NCI-H460 (cell line): Measurements from ENCODE around the gene LILRB5. TPM values are rescaled to one million over a fixed set of nuclear protein-coding genes. Genes with fewer than 3 reads are reported as not detected.
"Not testable (repeated sequence)": the region's sequence is repeated elsewhere in the genome, so short reads cannot be mapped to it uniquely, and the experiment has no call there.

Experiments
- DNase-seq: peaks from one replicate; pipeline ENCODE4 v3.0.0-alpha.2; 2016; ENCODE audit warnings: low read depth; ENCODE audit errors: extremely low read depth
- total RNA-seq: library from RNA; depleted of rRNA; stranded (reverse); fragments of >200 nt; shearing (Covaris generic); gene quantifications from 2 replicates; pipeline ENCODE4 v1.2.3, GENCODE V29; 2014

LILRB5 gene
- total RNA-seq, 1 experiment from 2014 or later = not detected

DNA sequence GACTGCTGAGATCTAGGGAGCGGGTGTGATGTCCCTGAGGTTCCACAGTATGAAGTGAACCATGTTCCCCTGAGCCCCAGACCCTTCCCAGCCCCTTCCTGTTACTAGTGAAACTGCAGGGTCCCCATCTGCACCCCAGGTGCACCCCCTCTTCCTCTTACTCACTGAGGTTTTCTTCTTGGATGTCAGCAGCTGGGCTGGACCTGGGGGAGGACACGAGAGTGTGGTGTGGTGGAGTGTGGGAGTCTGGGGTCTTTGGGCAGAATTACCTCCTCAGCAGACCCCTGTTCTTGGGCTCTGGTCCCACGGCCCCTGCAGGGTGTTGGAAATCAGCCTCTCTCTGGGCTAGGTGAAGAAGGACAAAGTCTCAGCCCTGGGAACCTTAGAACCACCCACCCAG is 11.1 kb downstream of the LILRB5 start:
- DNase-seq = no peak

DNA sequence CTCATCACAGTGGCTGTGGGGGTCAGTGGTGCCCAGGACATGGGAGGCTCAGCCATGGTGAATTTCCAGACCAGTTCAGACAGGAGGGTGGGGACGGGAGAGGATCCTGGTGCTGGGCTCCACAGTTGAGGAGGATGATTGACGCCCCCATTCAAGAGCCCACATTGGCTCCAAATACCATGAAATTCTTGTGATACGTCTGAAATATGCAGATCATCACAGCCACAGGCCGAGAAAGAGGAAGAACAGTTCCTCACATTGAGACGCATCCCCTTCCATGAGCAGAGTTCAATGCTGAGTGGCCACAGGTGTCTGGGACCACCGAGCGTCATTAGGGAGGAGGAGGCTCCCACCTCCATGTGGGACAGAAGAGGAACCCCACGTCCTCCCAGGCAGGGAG is 13.3 kb downstream of the LILRB5 start:
- not testable (repeated sequence) for DNase-seq

DNA sequence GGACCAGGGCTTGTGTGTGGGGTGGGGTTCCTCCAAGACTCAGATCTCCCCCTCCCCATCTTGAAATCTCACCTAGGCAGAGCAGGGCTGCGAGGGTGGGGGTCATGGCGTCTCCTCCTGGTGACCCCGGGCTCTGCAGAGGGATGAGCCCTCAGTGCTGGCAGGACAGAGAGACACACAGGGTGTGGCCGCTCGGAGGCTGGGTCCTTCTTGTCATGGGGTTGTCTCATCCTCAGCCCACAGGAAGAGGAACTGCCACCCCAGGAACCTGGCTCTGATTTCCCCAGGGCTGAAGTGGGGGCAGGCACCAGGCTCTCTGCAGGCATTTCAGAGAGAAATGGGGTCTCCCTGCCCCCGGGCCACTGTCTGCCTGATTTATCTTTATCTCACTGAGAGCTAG is 14.4 kb downstream of the LILRB5 start, which contains the start of gene LILRA6:
Gene LILRA6, minus strand, starts transcription at position 145 of the 400 bp plus-strand sequence.
- DNase-seq = not testable (repeated sequence)

DNA sequence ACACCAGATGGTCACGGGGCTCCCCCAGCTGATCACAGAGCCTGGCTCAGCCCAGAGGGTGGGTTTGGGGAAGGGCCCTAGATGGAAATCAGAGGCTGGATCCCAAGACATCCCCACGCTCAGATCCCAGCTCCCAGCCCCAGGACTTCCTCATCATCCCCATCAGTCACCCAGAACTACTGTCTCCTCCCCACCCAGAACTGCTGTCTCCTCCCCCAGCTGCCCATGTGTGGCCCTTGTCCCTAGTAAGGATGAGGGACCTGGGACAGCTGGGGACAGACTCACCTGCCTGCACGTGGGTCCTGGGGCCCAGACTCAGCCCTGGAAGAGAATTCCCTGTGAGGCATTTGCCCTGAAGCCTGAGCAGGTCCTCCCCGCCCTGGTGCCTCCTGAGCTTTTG is 14.8 kb downstream of the LILRB5 start:
- DNase-seq = not testable (repeated sequence)

DNA sequence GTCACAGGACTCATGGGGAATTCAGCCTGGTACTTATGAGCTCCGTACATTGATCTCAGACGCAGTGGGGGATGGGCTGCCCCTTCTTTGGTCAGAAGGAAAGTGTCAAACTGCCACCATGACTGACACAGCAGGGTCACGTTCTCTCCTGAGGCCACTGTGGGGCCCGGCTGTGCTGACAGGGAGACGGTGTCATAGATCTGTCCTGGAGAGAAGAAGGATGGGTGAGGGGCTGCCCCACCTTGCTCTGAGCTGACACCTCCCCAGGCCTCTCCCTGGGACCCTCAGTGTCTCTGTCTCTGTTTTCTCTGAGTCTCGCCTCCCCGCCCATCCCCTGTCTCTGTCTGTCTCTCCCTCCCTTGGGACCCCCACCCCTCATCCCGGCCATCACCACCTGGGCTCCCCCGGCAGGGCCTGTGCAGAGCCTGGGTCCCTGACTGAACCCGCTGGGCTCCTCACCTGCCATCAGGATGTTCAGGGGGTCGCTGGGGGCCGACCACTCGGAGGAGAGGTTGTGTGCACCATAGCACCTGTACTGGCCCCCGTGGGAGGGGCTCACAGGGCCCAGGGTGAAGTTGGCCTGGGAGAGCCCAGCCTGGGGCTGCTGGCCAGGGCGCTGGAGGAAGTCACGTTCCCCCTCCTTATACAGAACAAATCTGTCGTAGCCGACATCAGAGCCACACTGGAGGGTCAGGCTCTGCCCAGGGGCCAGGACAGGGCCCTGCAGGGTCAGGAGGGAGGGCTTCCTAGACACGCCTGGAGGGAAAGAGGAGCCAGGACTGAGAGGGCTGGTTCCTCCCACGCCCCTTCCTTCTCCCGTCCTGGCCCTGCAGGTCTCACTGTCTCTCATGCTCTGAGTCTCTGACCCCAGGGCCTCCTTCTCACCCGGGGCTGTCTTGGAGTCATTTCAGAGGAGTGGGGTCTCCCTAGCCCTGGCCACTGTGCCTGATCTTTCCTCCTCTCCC is 16.4 kb downstream of the LILRB5 start:
- DNase-seq = not testable (repeated sequence)

DNA sequence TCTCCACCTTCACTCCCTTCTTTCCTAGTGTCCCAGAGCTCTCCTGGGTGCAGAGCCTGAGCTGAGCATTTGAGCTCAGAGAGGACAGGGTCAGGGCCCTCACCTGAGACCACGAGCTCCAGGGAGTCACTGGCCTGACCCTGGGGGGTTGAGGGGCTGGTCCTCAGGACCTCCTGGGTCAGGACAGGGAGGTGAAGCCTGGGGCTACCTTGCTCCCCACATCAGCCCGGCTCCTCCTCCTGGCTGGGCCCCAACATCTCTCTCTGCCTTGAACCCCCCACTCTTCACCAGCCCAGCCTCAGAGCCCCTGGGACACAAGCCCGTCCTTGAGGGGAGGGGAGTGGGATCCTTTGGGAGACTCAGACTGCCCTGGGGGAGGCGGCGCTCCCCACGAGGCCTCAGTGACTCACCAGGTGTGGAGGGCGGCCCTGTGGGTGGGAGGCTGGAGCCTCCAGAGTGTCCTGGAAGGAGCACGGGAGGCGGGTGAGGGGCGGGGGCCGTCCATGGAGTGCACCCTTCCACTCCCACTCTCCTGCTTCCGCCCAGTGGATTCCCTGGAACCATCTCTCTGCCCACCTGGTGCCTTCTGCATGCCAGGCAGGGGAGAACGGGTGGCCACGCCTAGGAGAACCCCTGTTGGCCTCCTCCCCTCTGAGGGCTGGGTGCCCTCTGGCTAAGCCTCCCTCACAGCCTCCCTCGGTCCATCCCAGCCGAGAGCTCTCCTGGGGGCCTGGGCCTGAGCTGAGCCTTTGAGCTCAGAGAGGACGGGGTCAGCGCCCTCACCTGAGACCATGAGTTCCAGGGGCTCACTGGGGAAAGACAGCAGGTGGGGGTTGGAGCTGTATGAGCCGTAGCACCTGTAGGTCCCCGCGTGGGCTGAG is 17.3 kb downstream of the LILRB5 start:
- not testable (repeated sequence) for DNase-seq

DNA sequence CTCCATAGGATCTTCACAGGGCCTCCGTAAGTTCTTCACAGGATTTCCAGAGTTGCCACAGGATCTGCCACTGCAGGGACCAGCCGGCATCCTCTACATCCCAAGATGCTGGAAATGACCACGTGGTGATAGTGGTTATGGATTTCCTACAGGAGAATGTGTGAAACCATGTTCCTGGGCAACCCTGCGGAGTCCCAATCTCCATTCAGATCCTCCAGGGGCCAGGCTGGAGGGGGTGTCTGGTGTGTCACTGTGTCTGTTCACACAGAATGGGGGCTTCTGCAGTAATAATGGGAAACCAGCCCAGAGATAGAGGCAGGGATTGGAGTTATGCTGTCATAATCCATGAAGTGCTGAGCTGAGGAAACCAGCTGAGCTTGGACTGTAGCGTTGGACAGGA is 23.1 kb downstream of the LILRB5 start:
- no peak for DNase-seq

DNA sequence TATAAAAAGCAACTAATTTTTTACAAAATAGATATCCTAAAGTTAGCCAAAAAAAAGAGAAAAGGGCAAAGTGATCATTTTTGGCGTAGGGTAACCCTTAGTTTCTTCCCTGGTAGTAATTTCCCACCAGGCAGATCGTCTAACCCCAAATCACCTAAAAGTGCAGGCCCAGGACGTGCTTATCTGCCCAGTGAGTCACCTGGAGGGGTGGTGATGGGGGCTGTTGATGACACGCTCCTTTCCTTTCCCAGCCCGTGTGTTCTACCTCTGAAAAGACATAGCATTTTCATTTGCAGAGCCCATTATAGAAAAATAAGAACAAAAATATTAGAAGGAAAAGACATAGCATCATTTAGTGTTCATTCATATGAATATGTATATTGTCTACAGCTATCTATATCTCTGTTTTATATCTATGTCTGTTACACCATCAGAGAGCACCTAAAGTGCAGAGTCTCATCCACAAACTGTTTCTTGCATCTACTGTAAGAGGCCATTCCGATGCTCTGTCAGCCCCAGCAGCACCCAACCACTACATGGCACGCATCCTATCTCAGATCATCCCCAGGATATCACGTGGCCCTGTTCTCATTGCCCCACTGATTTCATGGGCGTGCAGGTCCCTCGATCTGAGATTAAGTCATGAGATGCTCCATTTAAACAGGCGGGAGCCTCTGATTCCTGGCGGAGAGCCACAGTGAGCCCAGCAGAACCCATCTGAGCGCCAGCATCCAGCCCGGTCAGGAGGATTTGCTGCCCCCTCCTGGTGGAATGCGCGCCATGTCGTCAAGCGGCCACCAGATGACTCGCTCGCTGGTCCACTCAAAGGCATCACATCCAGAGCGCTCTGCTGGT is 25.8 kb downstream of the LILRB5 start:
- DNase-seq = peak; percentile 53

DNA sequence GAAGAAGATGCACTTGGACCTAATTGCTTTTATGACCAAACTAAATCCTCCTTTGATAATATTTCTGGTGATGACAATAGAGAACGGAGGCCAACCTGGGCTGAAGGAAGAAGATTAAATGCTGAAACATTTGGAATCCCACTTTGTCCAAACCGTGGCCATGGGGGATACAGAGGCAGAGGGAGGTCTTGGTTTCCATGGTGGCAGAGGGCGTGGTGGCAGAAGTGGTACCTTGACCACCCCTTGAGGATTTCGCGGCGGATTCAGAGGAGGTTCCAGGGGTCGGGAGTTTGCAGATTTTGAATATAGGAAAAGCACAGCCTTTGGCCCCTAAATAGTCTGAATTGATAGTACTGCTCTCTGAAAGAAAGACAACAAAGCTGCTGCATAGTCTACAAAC is 27.0 kb downstream of the LILRB5 start:
- no peak for DNase-seq

DNA sequence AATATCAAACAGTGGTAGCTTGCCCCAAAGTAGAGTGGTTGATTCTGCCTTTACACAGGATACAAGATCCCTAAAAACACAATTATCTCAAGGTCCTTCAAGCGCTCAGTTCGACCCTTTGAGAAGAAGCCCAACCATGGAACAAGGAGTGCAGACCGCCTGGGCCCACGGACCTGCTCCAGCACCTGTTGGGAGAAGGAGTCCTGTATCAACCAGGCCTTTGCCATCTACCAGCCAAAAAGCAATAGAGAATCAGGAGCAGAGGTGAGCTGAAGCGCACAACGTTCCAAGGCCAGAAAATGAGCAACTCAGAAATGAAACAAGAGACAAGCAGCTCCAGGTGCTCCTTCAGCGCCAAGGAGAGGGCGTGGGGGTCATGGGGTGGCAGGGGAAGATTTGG is 27.9 kb downstream of the LILRB5 start:
- DNase-seq = no peak

DNA sequence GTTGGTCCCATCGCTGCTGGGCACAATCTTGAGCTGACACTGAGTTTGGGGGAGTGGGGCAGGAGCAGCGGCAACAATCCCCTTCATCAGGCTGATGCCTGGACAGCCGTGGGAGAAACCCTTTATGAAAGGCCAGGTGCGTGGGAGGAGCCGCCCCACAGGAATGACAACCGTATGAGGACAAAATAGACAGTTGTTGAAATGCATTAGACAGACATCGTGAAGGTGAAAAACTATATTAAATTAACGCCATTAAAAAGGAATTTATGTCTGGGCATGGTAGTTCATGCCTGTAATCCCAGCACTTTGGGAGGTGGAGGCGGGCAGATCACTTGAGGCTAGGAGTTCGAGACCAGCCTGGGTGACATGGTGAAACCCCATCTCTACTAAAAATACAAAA is 32.5 kb downstream of the LILRB5 start:
- DNase-seq = not testable (repeated sequence)

DNA sequence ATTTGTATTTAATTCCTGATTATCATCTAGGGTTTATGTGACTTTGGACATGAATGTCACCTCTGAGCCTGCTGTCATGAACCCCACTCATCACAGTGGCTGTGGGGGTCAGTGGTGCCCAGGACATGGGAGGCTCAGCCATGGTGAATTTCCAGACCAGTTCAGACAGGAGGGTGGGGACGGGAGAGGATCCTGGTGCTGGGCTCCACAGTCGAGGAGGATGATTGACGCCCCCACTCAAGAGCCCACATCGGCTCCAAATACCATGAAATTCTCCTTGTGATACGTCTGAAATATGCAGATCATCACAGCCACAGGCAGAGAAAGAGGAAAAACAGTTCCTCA is 33.2 kb downstream of the LILRB5 start:
- not testable (repeated sequence) for DNase-seq

DNA sequence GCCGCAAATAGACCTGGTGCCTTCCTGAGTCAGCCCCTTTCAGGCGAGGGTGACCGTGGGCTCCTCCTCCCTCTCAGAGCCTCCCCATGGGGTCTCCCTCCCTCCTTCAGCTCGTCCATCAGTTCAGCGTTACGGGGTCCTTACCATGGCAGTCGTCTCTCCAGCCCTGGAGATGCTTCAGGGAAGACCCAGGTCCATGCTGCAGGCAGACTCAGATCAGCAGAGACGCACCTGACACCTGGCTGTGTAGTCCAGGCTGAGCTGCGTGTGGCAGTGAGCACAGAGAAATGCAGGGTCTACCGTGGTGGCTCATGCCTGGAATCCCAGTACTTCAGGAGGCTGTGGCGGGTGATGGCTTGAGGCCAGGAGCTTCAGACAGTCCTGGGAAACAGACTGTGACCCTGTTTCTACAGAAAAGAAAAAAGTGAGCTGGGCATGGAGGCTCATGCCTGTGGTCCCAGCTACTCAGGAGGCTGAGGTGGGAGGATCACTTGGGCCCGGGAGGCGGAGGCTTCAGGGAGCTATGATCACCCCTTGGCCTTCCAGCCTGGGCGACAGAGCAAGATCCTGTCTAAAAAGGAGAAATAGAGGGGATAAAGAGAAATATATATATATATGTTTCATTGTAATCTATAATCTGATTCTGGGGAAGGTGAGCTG is 33.7 kb downstream of the LILRB5 start:
- not testable (repeated sequence) for DNase-seq

DNA sequence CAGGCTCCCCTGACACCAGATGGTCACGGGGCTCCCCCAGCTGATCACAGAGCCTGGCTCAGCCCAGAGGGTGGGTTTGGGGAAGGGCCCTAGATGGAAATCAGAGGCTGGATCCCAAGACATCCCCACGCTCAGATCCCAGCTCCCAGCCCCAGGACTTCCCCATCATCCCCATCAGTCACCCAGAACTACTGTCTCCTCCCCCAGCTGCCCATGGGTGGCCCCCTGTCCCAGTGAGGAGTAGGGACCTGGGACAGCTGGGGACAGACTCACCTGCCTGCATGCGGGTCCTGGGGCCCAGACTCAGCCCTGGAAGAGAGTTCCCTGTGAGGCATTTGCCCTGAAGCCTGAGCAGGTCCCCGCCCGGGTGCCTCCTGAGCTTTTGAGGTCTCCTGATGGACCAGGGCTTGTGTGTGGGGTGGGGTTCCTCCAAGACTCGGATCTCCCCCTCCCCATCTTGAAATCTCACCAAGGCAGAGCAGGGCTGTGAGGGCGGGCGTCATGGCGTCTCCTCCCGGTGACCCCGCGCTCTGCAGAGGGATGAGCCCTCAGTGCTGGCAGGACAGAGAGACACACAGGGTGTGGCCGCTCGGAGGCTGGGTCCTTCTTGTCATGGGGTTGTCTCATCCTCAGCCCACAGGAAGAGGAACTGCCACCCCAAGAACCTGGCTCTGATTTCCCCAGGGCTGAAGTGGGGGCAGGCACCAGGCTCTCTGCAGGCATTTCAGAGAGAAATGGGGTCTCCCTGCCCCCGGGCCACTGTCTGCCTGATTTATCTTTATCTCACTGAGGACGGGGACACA is 34.4 kb downstream of the LILRB5 start, which contains the start of gene LILRB3:
Gene LILRB3, minus strand, starts transcription at position 534 of the 803 bp plus-strand sequence. Its CDS starts 31 bp downstream, at position 503.
- not testable (repeated sequence) for DNase-seq

DNA sequence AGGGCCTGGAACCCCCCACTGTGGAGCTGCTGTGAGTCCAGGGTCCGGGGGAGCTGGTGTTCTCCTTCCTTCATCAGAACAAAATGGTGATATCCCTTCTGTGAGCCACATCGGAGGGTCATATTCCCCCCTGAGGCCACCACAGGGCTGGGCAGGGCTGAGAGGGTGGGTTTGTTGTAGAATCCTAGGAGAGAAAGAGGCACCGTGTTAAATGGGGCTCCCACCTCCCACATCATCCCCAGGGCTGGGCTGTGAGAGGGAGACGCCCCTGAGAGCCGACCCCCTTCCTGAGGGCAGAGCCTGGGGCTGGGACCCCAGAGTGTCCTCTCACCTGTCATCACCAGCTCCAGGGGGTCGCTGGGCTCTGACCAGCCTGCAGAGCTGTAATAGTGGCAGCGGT is 35.1 kb downstream of the LILRB5 start:
- not testable (repeated sequence) for DNase-seq

DNA sequence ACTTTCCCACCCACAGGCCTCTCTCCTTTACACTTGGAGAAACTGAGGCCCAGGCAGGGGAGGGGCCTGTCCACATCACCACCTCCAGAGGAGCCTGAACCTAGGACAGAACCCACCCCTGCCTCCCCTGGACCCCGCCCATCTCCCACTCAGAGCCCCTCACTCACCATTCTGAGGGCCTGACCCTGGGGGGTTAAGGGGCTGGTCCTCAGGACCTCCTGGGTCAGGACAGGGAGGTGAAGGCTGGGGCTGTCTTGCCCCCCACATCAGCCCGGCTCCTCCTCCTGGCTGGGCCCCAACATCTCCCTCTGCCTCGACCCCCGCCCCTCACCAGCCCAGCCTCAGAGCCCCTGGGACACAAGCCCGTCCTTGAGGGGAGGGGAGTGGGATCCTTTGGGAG is 37.4 kb downstream of the LILRB5 start:
- not testable (repeated sequence) for DNase-seq

DNA sequence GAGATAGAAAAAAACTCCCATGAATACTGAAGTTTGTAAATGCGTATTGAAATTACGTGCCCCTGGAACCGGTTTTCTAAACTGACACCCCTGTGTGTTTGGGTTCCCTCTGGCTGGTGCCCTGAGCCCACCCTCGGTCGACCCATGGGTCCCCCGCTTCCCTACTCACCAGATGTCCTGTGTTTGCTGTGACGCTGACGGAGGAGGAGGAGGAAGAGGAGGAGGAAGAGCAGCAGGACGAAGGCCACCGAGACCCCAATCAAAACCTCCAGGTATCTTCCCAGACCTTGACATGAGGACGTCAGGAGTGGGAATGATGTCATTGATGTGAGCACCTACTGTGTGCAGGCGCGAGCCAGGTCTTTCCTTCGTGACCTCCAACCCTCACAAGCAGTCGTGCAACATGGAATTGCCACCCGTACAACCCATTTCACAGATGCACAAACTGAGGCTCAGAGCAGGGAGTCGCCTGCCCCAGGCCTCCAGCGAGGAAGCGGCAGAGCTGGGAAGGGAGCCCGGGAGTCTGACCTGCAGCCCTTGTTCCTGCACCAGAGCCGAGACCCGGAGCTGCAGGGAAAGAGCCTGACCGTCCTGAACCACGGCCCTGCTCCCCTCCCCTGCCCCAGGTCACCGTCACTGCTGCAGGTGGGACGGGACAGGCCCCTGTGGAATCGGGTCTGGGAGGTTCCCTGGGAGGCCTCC is 38.0 kb downstream of the LILRB5 start:
- no peak for DNase-seq

DNA sequence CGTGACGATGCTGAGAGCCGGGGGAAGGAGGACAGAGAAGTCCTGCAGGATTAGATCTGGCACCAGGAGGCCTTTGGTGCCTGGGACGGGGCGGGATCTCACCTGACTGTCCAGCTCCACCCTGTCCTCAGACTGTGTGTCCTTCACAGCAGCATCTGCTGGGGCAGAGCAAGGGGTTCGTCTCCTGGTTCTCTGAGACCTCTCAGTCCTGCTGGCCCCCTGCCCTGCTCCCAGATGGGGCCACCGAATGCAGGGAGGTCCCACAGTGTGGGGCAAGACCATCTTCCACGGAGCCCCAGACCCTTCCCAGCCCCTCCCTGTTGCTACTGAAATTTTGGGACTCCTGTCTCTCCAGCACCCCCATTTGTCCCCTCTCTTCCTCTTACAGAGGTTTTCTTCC is 38.8 kb downstream of the LILRB5 start:
- no peak for DNase-seq
